Renal cortical epithelial cell (primary cell): ENCODE measurements around the gene VWA8. TPM values are rescaled to one million over a fixed set of nuclear protein-coding genes. Genes with fewer than 3 reads are reported as not detected.
"Not testable (repeated sequence)": the region's sequence is repeated elsewhere in the genome, so short reads cannot be mapped to it uniquely, and the experiment has no call there.

Experiments used
- DNase-seq: peaks from one replicate; pipeline ENCODE4 v3.0.0-alpha.2; 2011; ENCODE audit warnings: low read depth
- total RNA-seq: library from RNA; depleted of rRNA; stranded (reverse); fragments of >200 nt; gene quantifications from 2 replicates; pipeline ENCODE4 v1.2.3, GENCODE V29; 2014

Gene VWA8
- total RNA-seq, 1 donor from 2014 or later: 45.4 TPM

DNA sequence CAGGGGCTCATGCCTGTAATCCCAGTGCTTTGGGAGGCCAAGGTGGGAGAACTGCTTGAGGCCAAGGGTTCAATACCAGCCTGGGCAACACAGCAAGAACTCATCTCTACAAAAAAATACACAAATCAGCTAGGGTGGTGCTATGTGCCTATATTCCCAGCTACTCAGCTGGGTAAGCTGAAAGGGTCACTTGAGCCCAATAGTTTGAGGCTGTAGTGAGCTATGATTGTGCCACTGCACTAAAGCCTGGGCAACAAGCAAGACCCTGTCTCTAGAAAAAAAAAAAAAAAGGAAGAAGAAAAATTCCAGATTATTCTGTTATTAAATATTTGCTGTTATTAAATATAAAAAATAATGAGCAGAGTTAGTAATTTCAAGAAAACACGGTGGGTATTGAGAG is 372.5 kb downstream of the VWA8 start:
- DNase-seq: no peak

DNA sequence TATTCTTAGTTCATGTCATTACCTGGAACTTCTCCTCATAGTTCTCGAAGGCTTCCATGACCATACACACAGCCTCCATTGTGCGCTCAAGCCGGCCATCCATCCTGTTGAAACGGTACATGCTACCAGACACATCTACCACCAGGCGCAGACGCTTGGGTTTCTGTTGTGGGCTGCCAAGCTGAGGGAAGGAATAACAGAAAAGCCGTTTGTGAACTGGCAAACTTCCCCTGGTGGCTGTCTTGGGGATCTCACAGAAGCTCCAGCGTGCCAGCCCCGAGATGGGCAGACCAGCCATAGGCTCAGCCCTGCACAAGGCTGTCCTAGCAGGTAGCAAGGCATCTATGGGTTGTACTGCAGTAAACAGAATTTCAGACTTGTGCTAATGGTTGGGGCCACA is 373.4 kb downstream of the VWA8 start:
- no peak for DNase-seq

DNA sequence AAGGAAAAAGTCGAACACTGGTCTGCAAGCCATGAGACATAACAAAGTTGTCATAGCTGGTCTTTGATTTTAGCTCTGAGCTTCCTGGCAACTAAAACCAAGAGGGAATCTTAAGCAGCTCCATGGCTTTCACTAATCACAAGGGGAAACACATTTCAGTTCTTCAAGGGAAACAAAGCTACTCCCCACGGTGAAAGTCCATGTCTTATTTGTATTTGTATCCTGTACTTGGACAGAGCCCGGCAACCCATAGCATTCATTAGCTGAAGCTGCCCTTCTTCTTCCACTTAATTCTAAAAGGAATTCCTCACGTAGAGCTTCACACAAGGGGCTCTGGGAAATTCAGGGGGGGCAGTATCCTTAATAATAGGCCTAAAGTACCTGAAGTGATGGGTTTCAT is 374.7 kb downstream of the VWA8 start:
- no peak for DNase-seq

DNA sequence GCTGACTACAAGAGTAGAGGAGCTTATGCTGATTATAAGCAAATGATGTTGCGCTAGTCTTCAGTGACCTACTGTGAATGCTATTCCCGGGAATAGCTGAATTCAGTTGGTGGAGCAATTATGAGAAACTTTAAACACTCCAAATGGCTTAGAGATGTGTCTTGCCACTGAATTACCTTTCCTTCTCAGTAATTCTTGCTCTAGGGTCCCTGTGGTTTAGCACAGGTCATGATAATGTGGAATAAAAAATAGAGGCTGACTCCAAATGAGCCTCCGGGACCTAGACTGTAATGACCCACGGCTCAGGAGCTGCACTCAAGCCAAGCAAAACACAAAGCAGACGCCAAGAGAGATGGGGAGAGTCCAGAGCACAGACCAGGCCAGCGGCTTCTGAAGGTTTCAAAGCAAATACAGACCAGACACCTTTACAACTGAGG is 378.9 kb downstream of the VWA8 start:
- peak; percentile 26 for DNase-seq

DNA sequence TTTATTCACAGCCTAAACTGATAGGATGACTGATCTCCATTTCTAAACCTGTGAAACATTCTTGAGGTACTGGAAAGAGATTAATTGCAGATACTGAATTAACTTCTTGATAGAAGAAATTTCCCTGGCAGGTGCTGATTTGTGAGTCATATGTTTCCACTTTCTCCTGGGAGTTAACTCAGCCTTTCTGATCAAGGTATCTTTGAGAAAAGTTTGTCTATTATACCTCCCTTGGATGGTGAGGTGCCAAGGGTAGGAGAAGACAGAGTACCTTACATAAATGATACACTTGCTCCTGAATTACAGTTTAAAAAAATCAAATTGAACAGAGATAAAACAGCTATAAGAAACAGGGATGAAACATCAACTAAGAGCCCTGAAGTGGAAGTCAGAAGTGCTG is 380.6 kb downstream of the VWA8 start:
- peak; percentile 40 for DNase-seq

DNA sequence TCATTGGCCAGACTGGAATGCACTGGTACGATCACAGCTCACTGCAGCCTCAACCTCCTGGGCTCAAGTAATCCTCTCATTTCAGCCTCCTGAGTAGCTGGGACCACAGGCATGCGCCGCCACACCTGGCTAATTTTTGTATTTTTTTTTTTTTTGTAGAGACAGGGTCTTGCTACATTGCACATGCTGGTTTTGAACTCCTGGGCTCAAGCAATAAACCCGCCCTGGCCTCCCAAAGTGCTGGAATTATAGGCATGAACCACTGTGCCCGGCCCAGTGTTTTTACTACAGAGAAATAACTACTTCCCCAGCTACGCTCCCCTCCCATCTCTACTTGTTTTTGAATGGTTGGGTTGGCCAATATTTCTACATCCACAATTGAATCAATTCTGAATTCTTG is 381.0 kb downstream of the VWA8 start:
- DNase-seq: no peak

DNA sequence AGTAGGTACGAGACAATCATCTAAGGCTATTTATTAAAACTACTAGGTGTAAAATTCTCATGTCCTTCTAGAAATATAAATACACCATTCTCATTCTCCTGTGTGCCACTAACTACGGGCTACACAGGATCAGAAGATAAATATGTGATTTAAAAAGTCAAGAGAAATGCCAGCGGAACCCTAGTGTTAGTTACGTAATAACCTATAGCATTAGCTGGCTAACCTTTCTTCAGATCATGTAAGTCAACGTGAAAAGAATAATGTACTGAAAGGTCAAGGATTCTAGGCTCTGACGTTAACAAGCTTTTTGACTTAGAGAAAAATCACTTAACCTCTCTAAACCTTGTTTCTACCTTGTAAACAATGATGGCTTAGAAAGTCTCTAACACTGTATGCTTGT is 381.7 kb downstream of the VWA8 start:
- no peak for DNase-seq

DNA sequence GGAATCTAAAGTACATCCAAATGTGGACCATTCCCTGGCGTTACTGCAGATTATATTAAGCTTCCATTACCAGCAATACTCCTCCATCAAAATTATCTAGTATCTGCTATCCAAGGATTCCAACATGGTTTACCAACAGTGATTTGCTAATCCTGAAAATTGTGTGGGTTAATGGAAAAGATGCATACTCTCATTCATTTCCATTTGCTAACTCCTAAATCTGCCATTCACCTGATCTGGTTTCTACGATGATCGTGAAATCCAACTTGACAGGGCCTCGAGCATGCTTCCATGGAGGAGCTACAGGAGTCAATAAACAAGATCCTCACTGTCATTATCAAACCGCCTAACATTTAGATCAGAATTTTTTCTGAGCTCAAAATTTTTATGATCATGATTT is 382.5 kb downstream of the VWA8 start:
- no peak for DNase-seq

DNA sequence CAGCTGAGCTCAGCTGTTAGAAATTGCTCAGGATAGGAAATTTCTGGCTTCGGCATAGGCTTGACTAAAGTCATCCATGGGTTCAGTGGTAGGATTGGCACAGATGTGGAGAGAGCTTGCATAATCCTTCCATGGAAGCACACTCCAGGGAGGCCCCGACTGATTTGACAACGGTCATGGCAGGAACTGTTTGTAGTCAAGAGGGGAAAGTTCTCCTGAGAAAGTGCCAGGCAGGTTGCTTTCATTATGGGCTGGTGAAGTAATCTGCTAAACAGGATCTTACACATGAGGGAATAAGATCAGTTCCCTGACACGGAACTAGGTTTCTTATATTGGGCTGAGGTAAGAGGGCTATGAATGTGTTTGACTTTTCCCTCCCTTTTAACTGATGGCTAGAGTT is 383.5 kb downstream of the VWA8 start:
- DNase-seq: peak; percentile 54

DNA sequence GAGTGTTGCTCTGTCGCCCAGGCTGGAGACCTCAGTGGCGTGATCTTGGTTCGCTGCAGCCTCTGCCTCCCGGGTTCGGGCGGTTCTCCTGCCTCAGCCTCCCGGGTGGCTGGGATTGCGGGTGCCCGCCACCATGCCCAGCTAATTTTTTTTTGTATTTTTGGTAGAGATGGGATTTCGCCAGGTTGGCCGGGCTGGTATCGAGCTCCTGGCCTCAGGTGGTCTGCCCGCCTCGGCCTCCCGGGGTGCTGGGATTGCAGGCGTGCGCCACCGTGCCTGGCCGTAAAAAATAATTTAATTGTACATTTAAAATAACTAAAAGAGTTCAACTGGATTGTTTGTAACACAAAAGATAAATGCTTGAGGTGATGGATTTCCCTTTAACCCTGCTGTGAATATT is 387.3 kb downstream of the VWA8 start:
- not testable (repeated sequence) for DNase-seq

DNA sequence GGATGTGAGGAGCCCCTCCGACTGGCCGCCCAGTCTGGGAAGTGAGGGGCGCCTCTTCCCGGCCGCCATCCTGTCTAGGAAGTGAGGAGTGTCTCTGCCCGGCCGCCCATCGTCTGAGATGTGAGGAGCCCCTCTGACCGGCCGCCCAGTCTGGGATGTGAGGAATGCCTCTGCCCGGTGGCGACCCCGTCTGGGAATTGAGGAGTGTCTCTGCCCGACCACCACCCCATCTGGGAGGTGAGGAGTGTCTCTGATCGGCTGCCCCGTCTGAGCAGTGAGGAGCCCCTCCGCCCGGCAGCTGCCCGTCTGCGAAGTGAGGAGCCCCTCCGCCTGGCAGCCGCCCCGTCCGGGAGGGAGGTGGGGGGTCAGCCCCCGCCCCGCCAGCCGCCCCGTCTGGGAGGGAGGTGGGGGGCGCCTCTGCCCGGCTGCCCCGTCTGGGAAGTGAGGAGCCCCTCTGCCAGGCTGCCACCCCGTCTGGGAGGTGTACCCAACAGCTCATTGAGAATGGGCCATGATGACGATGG is 389.0 kb downstream of the VWA8 start:
- DNase-seq: not testable (repeated sequence)

DNA sequence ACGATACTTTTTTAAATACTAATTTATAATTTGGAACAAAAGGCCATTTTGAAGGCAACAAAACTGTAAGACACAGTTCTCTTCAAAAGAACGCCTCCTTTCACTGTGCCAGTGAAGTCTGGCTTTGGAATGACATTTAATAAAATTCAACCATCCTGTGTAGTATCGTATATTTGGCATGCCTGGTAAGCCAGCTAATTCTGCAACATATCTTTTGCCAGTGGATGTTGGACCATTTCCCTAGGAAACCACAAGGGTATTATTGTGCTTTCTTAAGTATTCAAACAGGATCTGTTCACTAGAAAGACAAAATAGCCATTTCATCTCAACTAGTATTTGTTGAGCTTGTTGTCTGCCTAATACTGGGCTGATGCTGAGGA is 391.9 kb downstream of the VWA8 start:
- no peak for DNase-seq

DNA sequence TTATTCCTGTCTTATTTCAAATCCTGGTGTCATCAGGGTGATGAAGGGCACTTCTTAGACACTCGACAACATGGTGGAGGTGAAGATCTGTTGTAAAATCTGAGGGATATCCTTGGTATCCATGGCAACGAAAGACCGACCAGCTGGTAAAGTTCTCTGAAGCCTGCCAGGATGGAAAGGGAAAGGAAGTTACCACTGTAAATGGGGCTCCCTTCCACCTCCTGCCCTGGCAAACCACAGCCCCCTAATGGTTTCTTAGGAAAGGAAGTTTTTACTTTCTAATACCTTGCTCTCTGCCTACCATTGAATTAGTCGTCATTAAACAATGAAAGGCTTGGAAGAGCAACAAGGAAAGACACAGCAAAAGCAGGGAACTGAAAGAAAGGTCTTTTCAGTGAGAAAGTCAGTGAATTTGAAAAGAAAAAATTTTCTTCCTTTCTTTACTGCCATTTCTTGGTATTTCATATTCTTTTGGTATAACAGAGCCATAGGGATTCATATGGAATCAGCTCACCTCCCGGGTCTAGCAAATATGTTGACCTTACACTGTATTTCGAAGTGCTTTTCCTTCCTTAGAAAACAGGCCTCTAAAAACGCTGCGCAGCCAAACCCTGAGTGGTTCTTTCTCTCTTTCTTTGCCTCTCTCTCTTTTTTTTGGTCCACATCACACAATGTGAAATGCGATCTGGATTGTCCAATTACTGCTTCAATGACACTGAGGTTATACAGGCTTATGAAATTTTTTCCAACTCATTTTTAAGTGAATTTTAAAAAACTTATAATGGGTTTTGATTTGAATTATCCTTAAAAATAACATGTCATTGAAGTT is 392.6 kb downstream of the VWA8 start:
- DNase-seq: no peak

DNA sequence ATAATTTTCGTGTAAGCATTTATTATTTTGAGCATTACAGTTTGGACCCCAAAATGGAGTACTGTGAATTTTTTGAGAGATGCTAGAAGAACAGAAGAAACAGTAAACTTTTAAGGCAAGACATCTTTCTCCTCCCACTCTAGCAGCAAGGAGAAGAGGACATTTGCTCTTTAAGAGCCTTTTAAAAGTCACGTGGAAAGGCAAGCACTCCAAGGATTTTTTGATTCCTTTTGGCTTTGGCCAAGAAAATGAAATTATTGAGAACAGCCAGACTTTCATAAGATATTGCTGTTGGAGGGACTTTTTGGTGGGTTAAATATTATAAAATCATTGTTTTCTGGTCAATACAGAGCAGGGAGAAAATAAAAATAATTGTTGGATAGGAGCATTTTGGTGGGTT is 393.5 kb downstream of the VWA8 start:
- no peak for DNase-seq

DNA sequence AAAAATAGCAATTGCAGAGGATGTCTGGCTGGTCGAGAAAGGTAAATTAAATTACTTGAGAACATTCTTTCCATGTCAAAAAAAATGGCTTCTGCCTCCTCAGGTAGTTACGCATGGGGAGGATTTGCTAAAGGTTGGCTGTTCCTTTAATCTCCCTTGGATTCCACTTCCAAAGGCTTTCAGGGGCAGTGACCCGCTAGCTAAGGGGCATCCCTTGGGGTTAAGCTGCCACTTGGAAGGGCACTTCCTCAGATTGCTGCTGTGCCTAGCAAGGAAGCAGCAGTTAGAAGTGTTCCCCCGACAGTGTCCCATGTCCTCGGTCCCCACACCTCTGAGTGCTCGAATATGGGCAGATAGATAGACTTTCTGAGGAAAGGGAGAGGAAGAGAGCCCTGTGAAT is 395.1 kb downstream of the VWA8 start:
- DNase-seq: no peak

DNA sequence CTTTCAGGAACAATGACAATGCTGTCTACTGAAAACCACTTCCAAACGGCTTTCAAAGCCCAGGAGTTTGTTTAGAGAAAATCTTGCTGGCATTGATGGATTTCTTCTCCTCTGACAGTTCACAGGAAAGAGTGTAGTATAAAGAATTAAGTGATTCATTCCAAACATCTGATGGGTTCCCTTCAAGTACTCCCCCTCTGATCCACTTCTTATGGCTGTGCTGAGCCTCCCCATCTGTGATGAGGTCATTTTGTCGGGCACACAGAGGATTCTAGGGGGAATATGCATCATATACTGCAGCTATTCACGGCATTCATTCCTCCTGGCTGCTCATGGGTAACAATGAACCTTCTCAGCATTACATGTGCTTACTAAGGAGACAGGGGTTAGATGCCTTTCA is 395.7 kb downstream of the VWA8 start:
- DNase-seq: peak; percentile 83

DNA sequence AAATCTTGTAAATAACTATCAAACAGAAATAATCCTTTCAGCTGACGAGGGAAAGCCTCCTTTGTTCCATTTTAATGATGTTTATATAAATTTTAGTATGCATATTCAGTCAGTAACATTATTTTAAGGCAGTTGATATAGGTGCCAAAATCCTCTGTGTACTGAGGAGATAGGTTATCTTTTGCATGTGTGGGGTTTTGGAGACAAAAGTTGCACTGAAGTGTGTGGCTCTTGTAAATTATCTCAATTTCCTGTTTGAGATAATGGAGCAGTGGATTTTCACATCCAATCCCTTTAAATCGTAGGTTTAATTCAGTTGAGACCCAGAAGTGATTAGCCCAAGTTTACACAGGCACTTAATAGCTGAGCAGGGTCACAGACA is 396.9 kb downstream of the VWA8 start:
- no peak for DNase-seq

DNA sequence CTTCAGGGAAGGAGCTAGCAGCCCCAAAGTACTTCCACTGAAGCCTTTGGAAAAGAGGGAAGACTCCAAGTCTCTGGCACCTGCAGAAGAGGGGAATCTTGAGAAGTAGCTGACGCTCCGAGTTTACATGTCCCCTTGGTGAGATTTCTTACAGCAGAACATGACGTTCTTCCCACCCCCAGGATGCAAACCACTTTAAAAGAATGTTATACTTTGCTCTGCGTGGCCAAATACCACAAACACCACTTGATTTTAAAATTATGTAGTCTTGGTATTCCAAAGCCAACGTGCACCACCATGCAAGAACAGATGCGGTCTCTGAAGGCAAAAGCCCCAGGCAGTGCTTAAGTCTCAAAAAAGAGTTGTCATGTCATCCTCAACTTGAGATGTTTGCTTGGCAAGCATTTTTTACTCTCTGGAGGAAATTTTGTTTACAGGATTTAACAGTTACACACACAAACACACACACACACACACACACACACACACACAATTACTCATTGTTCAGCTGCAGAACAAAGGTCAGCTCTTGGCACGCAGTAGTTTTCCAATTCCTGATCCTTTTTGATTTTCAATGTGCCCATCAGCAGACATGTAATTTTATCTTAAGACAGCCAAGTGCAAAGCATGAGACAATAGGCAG is 397.4 kb downstream of the VWA8 start:
- DNase-seq: peak; percentile 45

DNA sequence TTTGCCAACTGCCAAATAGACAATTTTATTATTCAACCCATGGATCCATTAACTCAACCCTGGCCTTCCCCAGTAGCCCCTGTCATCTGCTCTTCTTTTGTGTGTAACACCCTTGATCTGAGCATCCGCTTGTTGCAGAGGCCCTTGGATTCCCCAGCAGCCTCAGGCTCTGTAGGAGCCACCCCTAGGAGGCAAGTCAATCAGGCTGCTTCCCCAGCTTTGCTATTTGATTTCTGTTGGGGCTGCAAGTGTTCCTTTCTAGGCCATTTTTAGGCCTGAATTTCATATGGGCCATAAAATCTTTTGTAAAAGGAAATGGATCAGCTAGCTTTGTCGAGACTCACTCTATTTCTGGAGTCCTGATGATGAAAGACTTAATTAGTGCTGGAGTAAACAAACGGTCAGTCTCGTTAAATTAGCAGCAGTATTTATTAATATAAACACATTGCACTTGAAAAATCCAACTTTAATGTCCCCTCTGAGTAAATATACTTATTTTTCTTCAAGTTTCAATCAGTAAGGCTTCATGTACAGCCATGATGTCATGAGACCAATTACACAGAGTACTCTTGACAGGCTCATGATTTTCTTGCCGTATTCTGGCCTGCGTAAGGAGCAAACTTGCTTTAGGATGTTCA is 398.2 kb downstream of the VWA8 start:
- no peak for DNase-seq

DNA sequence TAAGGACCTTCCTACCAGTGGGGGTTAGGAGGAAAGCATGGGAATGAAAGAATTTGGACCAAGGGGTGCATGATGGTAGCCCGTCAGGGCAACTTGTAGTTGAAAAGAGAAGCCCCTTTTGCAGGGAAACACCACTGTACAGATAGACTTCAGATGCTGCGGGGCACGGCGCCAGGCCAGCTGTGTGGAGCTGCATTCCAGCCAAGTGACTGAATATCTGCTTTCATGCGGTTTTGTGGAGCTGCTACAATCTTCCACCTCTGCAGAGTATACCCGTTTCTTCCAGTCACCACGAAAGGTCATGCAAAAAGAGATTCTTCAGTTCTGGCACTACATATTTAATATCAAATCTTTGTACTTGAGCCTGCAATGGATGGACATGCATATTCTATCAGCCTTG is 398.8 kb downstream of the VWA8 start:
- no peak for DNase-seq

DNA sequence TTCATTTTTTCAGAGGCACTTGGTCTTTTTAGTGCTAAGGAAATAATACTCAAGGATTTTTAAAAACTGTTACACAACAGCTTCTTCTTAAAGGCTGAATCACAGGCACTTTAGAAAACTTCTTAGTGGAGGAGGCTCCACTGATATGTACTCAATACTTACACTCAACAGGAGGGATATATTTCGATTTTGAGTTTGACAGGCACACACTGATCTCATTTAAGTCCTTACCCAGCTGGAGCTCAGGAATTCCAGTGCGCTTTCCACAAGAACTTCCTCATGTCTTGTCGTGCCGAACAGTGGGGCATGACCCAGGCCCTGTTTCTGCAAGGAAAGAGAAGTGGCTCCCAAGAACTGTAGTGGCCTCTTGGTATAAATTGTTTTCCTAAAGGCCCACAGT is 399.7 kb downstream of the VWA8 start:
- DNase-seq: no peak

DNA sequence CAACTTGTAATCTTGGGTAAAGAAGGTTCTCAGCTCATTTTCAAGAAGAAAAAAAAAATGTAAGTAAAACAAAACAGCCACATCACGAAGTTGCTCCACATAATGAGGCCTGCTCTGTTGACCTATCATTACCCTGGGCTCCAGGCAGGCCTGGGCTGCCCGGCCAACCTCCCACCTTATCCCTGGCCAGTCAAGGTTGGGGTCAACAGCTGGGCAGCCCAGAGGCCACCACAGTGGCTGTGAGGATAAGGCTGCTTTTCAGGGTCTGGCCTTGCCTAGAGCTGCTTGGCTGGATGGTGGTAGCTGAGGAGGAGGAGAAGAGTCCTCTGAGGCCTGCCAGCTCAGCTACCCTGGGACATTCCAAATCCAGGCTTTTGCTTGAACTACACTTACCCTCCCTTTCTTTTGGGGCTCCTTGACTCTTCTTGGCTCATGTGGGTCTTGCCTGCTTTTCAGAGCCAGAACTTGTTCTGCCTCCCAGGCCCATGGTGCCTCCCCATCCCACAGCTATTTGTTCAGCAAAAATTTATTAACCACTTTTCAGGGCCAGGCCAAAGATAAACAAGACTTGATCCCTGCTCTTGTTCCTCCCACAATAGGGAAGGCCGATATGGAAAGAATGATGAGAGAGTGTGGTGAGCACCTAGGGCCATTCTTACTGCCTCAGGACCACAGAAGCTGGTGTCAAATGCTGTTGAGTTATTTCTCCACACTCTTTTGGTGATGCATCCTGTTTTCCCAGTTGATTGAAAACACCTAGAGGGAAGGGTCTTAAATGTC is 401.9 kb downstream of the VWA8 start:
- no peak for DNase-seq
